Glutamatergic neuron (in vitro differentiated cells): ENCODE measurements around the gene MSS51. TPM values are rescaled to one million over a fixed set of nuclear protein-coding genes. Genes with fewer than 3 reads are reported as not detected.
A peak's percentile ranks its signal among the peaks of the same experiment; 100 is the strongest.

Experiments used
- DNase-seq: peaks from one replicate; pipeline ENCODE4 v3.0.0; 2022
- H3K27ac Mint-ChIP-seq: one replicate; pipeline ENCODE4 v1.8.0; 2020; ENCODE audit warnings: mild to moderate bottlenecking, mixed read lengths, inconsistent platforms; ENCODE audit not compliant: unreplicated experiment
- H3K27me3 Mint-ChIP-seq: one replicate; pipeline ENCODE4 v1.8.0; 2020; ENCODE audit warnings: mild to moderate bottlenecking, moderate library complexity, mixed read lengths, inconsistent platforms; ENCODE audit not compliant: unreplicated experiment
- H3K36me3 Mint-ChIP-seq: one replicate; pipeline ENCODE4 v1.8.0; 2020; ENCODE audit warnings: mild to moderate bottlenecking, mixed read lengths, inconsistent platforms; ENCODE audit not compliant: unreplicated experiment
- H3K4me1 Mint-ChIP-seq: one replicate; pipeline ENCODE4 v1.8.0; 2020; ENCODE audit warnings: mild to moderate bottlenecking, low read depth, mixed read lengths, inconsistent platforms; ENCODE audit not compliant: unreplicated experiment
- H3K4me3 Mint-ChIP-seq: one replicate; pipeline ENCODE4 v1.8.0; 2020; ENCODE audit warnings: mild to moderate bottlenecking, mixed read lengths, inconsistent platforms; ENCODE audit not compliant: unreplicated experiment
- H3K9me3 Mint-ChIP-seq: one replicate; pipeline ENCODE4 v1.8.0; 2020; ENCODE audit warnings: mild to moderate bottlenecking, moderate library complexity, mixed read lengths, inconsistent platforms; ENCODE audit not compliant: unreplicated experiment
- total RNA-seq: library from RNA; stranded (reverse); fragmentation: NEBNext Ultra II Directional; extraction: Animal tissue kit (Norgen Biotek cat#: 25700); gene quantifications from one replicate; pipeline ENCODE4 v1.2.1, GENCODE V29; 2021; ENCODE audit not compliant: unreplicated experiment
- TF ChIP-seq, protein P1 (sequence below): fragments of 200-600 bp; sonication (generic); IDR thresholded peaks from one replicate; pipeline ENCODE4 v1.5.0; 2021; ENCODE audit not compliant: partially characterized antibody, unreplicated experiment

MSS51 gene
- total RNA-seq, 1 donor from 2014 or later = 3.5 TPM

DNA sequence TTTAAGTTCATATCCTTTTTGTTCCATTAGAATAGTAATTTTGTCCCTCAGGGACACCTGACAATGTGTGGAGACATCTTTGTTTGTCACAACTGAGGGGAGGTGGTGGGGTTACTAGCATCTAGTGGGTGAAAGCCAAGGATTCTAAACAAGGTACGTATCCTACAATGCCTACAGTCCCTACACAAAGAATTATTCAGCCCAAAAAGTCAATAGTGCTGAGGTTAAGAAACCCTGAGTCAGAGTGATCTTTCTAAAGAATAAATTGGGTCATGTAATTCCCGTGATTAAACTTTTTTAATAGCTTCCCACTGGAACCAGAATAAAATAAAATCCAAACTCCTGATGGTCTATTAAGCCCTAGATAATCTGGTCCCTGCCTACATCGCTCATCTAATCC lies 16.8 kb downstream of the MSS51 start:
- Mint-ChIP-seq H3K4me3 (no peak overlapping the region), H3K36me3 (no peaks in the 10 kb centered on the region), H3K9me3 (peaks cover 4% of the 10 kb centered on the region), H3K4me1 (peaks cover 11% of the 10 kb centered on the region), H3K27me3 (peaks cover 2% of the 10 kb centered on the region), H3K27ac (no peak overlapping the region)
- TF ChIP-seq, protein P1, sequence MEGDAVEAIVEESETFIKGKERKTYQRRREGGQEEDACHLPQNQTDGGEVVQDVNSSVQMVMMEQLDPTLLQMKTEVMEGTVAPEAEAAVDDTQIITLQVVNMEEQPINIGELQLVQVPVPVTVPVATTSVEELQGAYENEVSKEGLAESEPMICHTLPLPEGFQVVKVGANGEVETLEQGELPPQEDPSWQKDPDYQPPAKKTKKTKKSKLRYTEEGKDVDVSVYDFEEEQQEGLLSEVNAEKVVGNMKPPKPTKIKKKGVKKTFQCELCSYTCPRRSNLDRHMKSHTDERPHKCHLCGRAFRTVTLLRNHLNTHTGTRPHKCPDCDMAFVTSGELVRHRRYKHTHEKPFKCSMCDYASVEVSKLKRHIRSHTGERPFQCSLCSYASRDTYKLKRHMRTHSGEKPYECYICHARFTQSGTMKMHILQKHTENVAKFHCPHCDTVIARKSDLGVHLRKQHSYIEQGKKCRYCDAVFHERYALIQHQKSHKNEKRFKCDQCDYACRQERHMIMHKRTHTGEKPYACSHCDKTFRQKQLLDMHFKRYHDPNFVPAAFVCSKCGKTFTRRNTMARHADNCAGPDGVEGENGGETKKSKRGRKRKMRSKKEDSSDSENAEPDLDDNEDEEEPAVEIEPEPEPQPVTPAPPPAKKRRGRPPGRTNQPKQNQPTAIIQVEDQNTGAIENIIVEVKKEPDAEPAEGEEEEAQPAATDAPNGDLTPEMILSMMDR = no peak
- DNase-seq = no peak

DNA sequence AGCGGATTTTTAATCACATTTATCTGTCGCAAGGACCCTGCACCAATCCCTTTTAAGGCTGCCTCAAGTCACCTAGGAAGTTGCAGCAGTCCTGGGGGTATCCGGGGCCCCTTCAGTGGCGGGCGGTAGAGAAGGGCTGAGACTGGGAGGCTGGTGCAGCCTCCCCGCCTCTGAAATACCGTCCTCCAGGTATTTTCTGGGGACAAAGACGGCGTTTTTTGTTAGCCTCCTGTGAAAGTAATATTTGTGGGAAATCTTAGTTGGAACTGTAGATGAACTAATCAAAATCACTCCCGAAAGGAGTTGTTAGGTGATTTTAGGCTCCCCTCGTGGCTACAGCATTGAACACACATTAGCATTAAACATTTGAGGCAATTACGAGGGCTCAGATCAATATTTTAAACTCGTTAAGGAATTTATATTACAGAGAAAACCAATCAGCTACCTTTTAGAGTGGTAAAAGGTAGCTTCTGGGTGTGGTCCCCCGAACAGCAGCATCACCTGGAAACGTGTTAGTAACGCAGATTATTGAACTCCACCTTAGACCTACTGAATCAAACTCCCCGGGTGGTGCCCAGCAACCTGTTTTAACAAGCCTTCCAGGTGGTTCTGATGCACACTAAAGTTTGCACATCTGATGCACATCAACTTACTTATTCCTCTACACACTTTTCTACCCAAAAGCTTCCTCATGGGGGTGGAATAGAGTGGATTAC lies 19.0 kb downstream of the MSS51 start:
- Mint-ChIP-seq H3K27me3 (peaks cover 4% of the 10 kb centered on the region), H3K4me3 (peak overlapping the region; percentile 88), H3K27ac (peak overlapping the region; percentile 31), H3K4me1 (peaks cover 18% of the 10 kb centered on the region), H3K9me3 (peaks cover 4% of the 10 kb centered on the region), H3K36me3 (no peaks in the 10 kb centered on the region)
- no peak for DNase-seq
- TF ChIP-seq, protein P1 = no peak

DNA sequence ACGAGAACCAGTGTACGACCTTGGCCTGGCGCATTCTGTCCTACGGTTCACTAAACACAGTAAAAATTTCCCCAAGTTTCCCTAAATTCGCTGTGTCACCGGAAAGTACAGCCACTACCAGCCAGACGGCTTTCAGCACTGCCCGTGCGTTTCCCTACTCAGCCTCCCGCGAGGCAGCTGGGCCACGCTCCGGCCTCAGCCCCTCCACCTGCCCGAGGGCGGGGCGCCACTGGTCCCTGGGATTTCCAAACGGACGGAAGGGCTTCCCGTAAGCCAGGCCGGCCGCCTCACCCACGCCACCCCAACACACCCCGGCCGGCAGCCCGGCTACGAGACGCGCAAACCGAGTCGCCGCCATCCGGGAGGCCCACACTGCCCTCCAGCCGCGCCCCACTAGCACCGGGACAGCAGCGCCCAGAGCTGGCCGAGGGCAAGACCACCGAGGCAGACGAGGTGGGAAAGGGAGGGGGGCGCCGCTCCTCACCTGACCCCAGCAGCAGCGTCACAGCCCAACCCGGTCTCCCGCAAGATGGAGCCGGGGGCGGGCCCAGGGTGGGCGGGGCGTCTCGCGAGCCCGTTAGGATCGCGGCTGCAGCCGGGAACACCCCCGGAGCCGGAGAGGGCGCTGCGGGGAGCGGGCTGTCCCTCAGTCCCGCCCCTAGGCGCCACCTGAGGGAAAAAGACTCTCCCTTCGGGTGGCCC lies 19.7 kb downstream of the MSS51 start, which contains the start of gene ANXA7:
Gene ANXA7 (minus strand): TSS at position 531 of the 702 bp plus-strand sequence. CDS start 13,202 bp downstream, outside the sequence.
- TF ChIP-seq, protein P1 = no peak
- Mint-ChIP-seq H3K9me3 (peaks cover 4% of the 10 kb centered on the region), H3K4me1 (peaks cover 22% of the 10 kb centered on the region), H3K27me3 (peaks cover 2% of the 10 kb centered on the region), H3K36me3 (no peaks in the 10 kb centered on the region), H3K4me3 (peak within 1 kb of the TSS; percentile 93), H3K27ac (peak within 1 kb of the TSS; percentile 94)
- peak; percentile 98 for DNase-seq

DNA sequence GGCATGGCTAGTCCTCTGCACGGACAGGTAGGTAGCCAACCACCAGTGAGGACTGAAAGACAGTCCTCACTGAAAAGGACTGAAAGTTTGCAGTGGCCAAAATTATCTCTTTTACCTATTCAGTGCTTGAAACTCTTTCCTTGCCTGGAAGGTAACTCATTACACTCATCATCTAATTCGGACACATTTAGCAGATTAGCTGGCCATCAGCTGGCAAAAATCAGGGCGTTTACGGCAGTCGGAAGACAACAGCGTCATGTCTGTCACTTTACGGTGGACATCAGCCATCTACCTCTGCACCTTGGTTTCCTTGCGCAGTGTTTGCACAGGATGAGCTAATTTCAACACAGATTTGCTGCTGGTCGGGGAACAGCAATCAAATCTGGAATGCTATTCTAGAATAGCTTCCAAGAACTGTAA lies 20.2 kb downstream of the MSS51 start:
- peak; percentile 18 for DNase-seq
- Mint-ChIP-seq H3K27me3 (peaks cover 2% of the 10 kb centered on the region), H3K4me1 (peaks cover 23% of the 10 kb centered on the region), H3K27ac (peak overlapping the region; percentile 94), H3K9me3 (peaks cover 4% of the 10 kb centered on the region), H3K4me3 (peak overlapping the region; percentile 93), H3K36me3 (no peaks in the 10 kb centered on the region)
- TF ChIP-seq, protein P1 = no peak

DNA sequence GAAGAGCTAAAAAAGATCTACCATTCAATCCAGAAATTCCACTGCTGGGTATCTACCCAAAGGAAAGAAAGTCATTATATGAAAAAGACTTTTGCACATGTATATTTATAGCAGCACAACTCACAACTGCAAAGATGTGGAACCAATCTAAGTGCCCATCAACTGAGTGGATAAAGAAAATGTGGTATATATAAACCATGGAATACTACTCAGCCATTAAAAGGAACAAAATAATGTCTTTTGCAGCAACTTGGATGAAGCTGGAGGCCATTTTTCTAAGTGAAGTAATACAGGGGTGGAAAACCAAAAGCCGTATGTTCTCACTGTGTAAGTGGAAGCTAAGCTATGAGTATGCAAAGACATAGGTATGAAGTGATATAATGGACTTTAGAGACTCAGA lies 22.5 kb downstream of the MSS51 start:
- Mint-ChIP-seq H3K4me3 (peak overlapping the region; percentile 11), H3K27me3 (peaks cover 2% of the 10 kb centered on the region), H3K4me1 (peaks cover 23% of the 10 kb centered on the region), H3K9me3 (peaks cover 6% of the 10 kb centered on the region), H3K27ac (no peak overlapping the region), H3K36me3 (no peaks in the 10 kb centered on the region)
- TF ChIP-seq, protein P1 = no peak
- no peak for DNase-seq
